Activated naive CD8-positive, alpha-beta T cell treated with anti-CD3 and anti-CD28 coated beads, Interleukin-2, amount 50 U/mL, for 24 hours (primary cell): ENCODE measurements around the gene SKIDA1.

Experiments used
- ATAC-seq: fragments of 150-1000 bp; cut with Tn5 transposase; one replicate; pipeline ENCODE4 v1.10.0; 2021
- DNase-seq: peaks from one replicate; pipeline ENCODE4 v3.0.0; 2021
- H3K27ac Mint-ChIP-seq: one replicate; pipeline ENCODE4 v1.8.0; 2021; ENCODE audit warnings: mild to moderate bottlenecking, mixed read lengths
- H3K27me3 Mint-ChIP-seq: one replicate; pipeline ENCODE4 v1.8.0; 2021; ENCODE audit warnings: mixed read lengths
- H3K36me3 Mint-ChIP-seq: one replicate; pipeline ENCODE4 v1.8.0; 2021; ENCODE audit warnings: low read depth, mixed read lengths
- H3K4me1 Mint-ChIP-seq: one replicate; pipeline ENCODE4 v1.8.0; 2021; ENCODE audit warnings: mixed read lengths
- H3K4me3 Mint-ChIP-seq: one replicate; pipeline ENCODE4 v1.8.0; 2021; ENCODE audit warnings: mild to moderate bottlenecking, moderate library complexity, mixed read lengths
- H3K9me3 Mint-ChIP-seq: one replicate; pipeline ENCODE4 v1.8.0; 2021; ENCODE audit warnings: mixed read lengths

The SKIDA1 gene

GRCh38 chr10:21492421-21492820, 33.1 kb downstream of the SKIDA1 start:
- H3K36me3 Mint-ChIP-seq, result no peaks in the 10 kb centered on the region
- H3K27ac Mint-ChIP-seq, result no peak overlapping the region
- no peak overlapping the region for H3K4me3 Mint-ChIP-seq

DNA sequence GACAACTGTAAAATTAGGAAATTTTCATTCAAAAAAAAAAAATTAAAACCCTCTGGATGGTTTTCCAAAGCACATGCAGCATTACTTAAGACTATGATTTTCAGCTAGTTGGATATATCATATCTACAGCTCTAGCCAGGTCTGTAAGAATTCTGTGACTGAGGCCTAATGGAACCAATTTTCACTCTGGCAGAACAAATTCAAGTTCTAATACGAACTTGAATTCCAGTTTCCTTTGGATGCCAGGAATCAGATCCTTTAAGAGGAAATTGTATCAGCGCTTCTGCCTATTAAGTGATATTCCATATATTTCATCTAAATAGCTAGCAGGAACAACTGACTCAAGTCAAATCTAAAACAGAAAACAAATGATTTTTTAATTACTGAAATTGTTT, 34.8 kb downstream of the SKIDA1 start:
- Mint-ChIP-seq H3K27me3 (peaks cover 36% of the 10 kb centered on the region), H3K9me3 (no peaks in the 10 kb centered on the region), H3K4me1 (peaks cover 10% of the 10 kb centered on the region), H3K4me3 (no peak overlapping the region), H3K27ac (no peak overlapping the region), H3K36me3 (no peaks in the 10 kb centered on the region)
- ATAC-seq (no peak), DNase-seq (no peak)

More at GRCh38 chr10:21492421-21492820, 33.1 kb downstream of the SKIDA1 start:
- peaks cover 12% of the 10 kb centered on the region for H3K4me1 Mint-ChIP-seq
- ATAC-seq (no peak), DNase-seq (no peak)
- peaks cover 40% of the 10 kb centered on the region for H3K27me3 Mint-ChIP-seq
- no peaks in the 10 kb centered on the region for H3K9me3 Mint-ChIP-seq

GRCh38 chr10:21490028-21490710, 35.3 kb downstream of the SKIDA1 start:
- ATAC-seq, result no peak
- no peaks in the 10 kb centered on the region for H3K36me3 Mint-ChIP-seq
- no peak overlapping the region for H3K4me3 Mint-ChIP-seq
- H3K27ac Mint-ChIP-seq, result no peak overlapping the region
- DNase-seq, result no peak
- peaks cover 6% of the 10 kb centered on the region for H3K4me1 Mint-ChIP-seq
- no peaks in the 10 kb centered on the region for H3K9me3 Mint-ChIP-seq
- H3K27me3 Mint-ChIP-seq, result peaks cover 32% of the 10 kb centered on the region

GRCh38 chr10:21488957-21489446, 36.5 kb downstream of the SKIDA1 start:
- Mint-ChIP-seq H3K4me1 (peaks cover 1% of the 10 kb centered on the region), H3K4me3 (no peak overlapping the region), H3K27ac (no peak overlapping the region), H3K9me3 (no peaks in the 10 kb centered on the region), H3K36me3 (no peaks in the 10 kb centered on the region), H3K27me3 (peaks cover 25% of the 10 kb centered on the region)
- ATAC-seq, result no peak
- no peak for DNase-seq

DNA sequence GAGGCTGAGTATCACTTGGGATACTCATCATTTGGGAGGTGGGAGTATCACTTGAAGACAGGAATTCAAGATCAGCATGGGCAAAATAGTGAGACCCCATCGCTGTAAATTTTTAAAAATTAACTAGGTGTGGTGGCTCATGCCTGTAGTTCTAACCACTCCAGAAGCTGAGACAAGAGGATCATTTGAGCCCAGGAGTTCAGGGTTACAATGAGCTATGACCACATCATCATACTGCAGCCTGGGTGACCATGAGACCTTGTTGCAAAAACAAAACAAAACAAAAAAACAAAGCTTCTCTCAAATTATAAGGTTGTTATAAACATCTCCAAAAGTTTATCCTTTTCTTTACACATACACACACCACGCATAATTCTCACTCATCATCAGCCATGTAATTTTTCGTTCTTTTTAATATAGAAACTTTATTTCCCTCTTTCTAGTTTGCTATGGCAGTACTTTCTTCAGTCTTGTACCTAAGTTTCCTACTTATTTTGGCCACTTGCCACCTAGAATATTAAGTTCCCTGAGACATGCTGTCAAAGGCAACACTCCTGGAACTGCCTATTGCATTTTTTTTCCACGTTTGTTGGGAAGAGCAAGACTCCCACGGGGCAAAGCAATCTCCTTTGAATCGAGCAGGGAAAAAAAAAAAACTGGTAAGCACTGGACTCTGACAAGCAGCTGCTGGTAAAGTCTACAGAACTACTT, 37.1 kb downstream of the SKIDA1 start:
- Mint-ChIP-seq H3K27ac (no peak overlapping the region), H3K4me3 (no peak overlapping the region), H3K36me3 (no peaks in the 10 kb centered on the region), H3K4me1 (no peaks in the 10 kb centered on the region), H3K9me3 (no peaks in the 10 kb centered on the region), H3K27me3 (peaks cover 19% of the 10 kb centered on the region)
- DNase-seq (no peak), ATAC-seq (no peak)

DNA sequence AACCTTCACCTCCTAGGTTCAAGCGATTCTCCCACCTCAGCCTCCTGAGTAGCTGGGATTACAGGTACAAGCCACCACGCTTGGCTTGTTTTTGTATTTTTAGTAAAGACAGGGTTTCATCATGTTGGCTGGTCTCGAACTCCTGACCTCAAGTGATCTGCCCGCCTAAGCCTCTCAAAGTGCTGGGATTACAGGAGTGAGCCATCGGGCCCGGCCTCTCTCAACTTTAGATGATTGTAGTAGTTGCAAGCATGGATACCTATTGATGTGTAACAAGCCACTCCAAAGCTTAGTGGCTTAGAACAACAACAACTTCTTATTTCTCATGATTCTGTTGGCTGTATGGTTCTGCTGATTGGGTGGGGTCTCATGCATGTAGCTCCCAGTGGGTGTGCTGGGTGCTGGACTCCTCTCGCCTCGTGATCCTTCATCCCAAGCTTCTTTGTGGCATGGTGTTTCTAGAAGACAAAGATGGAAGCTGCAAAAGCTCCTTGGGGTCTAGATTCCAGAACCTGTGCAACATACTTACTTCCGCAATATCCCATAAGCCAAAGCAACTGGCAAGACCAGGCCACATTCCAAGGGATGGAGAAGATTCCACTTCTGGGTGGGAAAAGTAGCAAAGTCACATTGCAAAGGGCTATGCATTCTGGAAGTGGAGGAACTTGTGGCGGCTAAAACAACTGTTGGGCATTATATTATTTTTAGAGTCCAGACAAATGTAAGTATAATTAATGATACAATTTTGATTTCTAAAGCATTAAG, 37.9 kb downstream of the SKIDA1 start:
- peaks cover 16% of the 10 kb centered on the region for H3K27me3 Mint-ChIP-seq
- DNase-seq (no peak), ATAC-seq (no peak)
- no peaks in the 10 kb centered on the region for H3K36me3 Mint-ChIP-seq
- no peak overlapping the region for H3K27ac Mint-ChIP-seq
- H3K4me1 Mint-ChIP-seq, result no peaks in the 10 kb centered on the region
- H3K9me3 Mint-ChIP-seq, result no peaks in the 10 kb centered on the region
- H3K4me3 Mint-ChIP-seq, result no peak overlapping the region

DNA sequence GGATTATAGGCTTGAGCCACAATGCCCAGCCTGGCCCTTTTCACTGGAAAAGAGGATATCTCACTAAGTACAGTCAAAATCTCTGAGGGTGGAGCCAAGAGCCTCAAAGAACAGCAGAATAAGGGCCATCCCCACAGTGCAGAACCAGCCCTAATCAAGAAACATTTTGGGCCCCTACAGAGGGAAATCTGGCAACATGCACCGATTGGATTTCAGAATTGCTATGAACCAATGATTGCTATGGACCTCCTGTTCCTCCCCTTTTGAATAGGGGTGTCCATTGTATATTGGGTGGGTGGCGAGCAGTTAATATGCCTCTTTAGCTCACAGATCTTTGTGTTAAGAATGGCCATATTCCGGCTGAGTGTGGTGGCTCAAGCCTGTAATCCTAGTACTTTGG, 42.7 kb downstream of the SKIDA1 start:
- peaks cover 2% of the 10 kb centered on the region for H3K27me3 Mint-ChIP-seq
- no peaks in the 10 kb centered on the region for H3K36me3 Mint-ChIP-seq
- no peaks in the 10 kb centered on the region for H3K4me1 Mint-ChIP-seq
- peaks cover 6% of the 10 kb centered on the region for H3K9me3 Mint-ChIP-seq
- H3K4me3 Mint-ChIP-seq, result no peak overlapping the region
- ATAC-seq, result no peak
- H3K27ac Mint-ChIP-seq, result no peak overlapping the region
- DNase-seq, result no peak

DNA sequence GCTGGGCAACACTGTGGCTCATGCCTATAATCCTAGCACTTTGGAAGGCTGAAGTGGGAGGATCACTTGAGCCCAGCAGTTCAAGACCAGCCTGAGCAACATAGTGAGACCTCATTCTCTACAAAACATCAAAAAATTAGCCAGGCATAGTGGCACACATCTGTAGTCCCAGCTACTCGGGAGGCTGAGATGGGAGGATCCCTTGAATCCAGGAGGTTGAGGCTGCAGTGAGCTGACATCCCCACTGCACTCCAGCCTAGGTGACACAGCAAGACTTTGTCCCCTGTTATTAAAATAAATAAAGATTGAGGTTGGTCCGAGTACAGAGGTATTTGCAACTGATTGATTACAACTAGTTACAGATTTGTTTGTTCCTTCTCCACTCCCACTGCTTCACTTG, 44.1 kb downstream of the SKIDA1 start:
- Mint-ChIP-seq H3K4me1 (no peaks in the 10 kb centered on the region), H3K9me3 (peaks cover 6% of the 10 kb centered on the region), H3K4me3 (no peak overlapping the region), H3K36me3 (no peaks in the 10 kb centered on the region), H3K27ac (no peak overlapping the region), H3K27me3 (peaks cover 2% of the 10 kb centered on the region)
- ATAC-seq, result no peak
- DNase-seq, result no peak

- no peak for DNase-seq
- no peak overlapping the region for H3K4me3 Mint-ChIP-seq
- peaks cover 6% of the 10 kb centered on the region for H3K9me3 Mint-ChIP-seq
- peaks cover 2% of the 10 kb centered on the region for H3K27me3 Mint-ChIP-seq
- H3K4me1 Mint-ChIP-seq, result no peaks in the 10 kb centered on the region
- no peaks in the 10 kb centered on the region for H3K36me3 Mint-ChIP-seq
- no peak for ATAC-seq
- H3K27ac Mint-ChIP-seq, result no peak overlapping the region
These were observed 45.7 kb downstream of the SKIDA1 start for GRCh38 chr10:21479570-21480315.

GRCh38 chr10:21475393-21475792, 50.1 kb downstream of the SKIDA1 start:
- DNase-seq, result no peak
- no peak overlapping the region for H3K4me3 Mint-ChIP-seq
- no peak for ATAC-seq
- no peaks in the 10 kb centered on the region for H3K36me3 Mint-ChIP-seq
- no peaks in the 10 kb centered on the region for H3K4me1 Mint-ChIP-seq
- H3K27me3 Mint-ChIP-seq, result peaks cover 2% of the 10 kb centered on the region
- no peak overlapping the region for H3K27ac Mint-ChIP-seq
- H3K9me3 Mint-ChIP-seq, result peaks cover 6% of the 10 kb centered on the region

- DNase-seq (no peak), ATAC-seq (no peak)
- no peaks in the 10 kb centered on the region for H3K4me1 Mint-ChIP-seq
These were observed 51.9 kb downstream of the SKIDA1 start for GRCh38 chr10:21473541-21473940.

DNA sequence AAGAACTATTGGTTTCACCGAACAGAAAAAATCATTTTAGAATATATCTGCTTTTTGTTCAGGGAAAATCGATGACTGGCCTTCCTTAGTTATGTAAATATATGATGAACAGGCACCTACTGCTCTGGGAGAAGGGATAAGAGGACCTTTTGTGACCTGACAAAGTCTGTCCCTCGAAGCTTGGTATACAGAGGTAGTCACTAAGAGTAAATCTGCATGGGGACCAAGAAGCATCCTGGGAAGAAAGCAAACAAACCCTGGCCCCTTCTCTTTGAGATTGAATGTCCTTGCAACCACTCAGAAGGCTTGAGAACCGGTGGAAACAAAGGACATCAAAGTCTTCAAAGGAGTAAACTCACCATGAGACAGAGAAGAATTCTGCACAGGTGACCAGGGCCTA, 52.3 kb downstream of the SKIDA1 start:
- DNase-seq (no peak), ATAC-seq (no peak)
- Mint-ChIP-seq H3K9me3 (no peaks in the 10 kb centered on the region), H3K27me3 (no peaks in the 10 kb centered on the region), H3K36me3 (no peaks in the 10 kb centered on the region), H3K27ac (no peak overlapping the region), H3K4me3 (no peak overlapping the region), H3K4me1 (no peaks in the 10 kb centered on the region)

More at GRCh38 chr10:21473541-21473940, 51.9 kb downstream of the SKIDA1 start:
- Mint-ChIP-seq H3K27me3 (no peaks in the 10 kb centered on the region), H3K27ac (no peak overlapping the region), H3K36me3 (no peaks in the 10 kb centered on the region), H3K9me3 (no peaks in the 10 kb centered on the region), H3K4me3 (no peak overlapping the region)

- no peaks in the 10 kb centered on the region for H3K9me3 Mint-ChIP-seq
- H3K27ac Mint-ChIP-seq, result no peak overlapping the region
- peaks cover 2% of the 10 kb centered on the region for H3K27me3 Mint-ChIP-seq
- H3K36me3 Mint-ChIP-seq, result no peaks in the 10 kb centered on the region
- no peak overlapping the region for H3K4me3 Mint-ChIP-seq
- DNase-seq, result no peak
- no peaks in the 10 kb centered on the region for H3K4me1 Mint-ChIP-seq
- ATAC-seq, result no peak
These were observed 57.4 kb downstream of the SKIDA1 start for GRCh38 chr10:21468086-21468485.

GRCh38 chr10:21467633-21468032, 57.8 kb downstream of the SKIDA1 start:
- Mint-ChIP-seq H3K27me3 (peaks cover 2% of the 10 kb centered on the region), H3K4me1 (no peaks in the 10 kb centered on the region), H3K36me3 (no peaks in the 10 kb centered on the region)

More at GRCh38 chr10:21467633-21468032, 57.8 kb downstream of the SKIDA1 start:
- DNase-seq (no peak), ATAC-seq (no peak)
- H3K9me3 Mint-ChIP-seq, result no peaks in the 10 kb centered on the region
- no peak overlapping the region for H3K27ac Mint-ChIP-seq
- no peak overlapping the region for H3K4me3 Mint-ChIP-seq
